Activated CD4-positive, CD25-positive, alpha-beta regulatory T cell treated with anti-CD3 and anti-CD28 coated beads, Interleukin-2, amount 50 U/mL, for 24 hours (primary cell): Measurements from ENCODE around the gene GIT1.

Experiments
- ATAC-seq, 2 donors: fragments of 150-1000 bp; cut with Tn5 transposase; one replicate each; pipeline ENCODE4 v1.10.0; 2021; ENCODE audit warnings: mild to moderate bottlenecking in 1 of 2, moderate library complexity in 1 of 2

The GIT1 gene

GRCh38 chr17:29593591-29594518 lies 4.4 kb upstream of the GIT1 start:
- ATAC-seq = no peak

GRCh38 chr17:29592850-29593551 lies 3.6 kb upstream of the GIT1 start, which contains the start of gene ANKRD13B:
TSS of gene ANKRD13B (plus strand) at chr17:29593132. CDS start at chr17:29593622, 490 bp downstream.
- ATAC-seq = no peak

- peak; percentile 37 to 39 for ATAC-seq
Measured at GRCh38 chr17:29591737-29592608, 2.5 kb upstream of the GIT1 start.

GRCh38 chr17:29591146-29591736 lies 1.8 kb upstream of the GIT1 start:
- ATAC-seq = no peak

- ATAC-seq = no peak
Measured at GRCh38 chr17:29590411-29591145, 1.1 kb upstream of the GIT1 start.

GRCh38 chr17:29588562-29589411 lies 661 bp downstream of the GIT1 start:
- peak; percentile 15 to 21 for ATAC-seq

GRCh38 chr17:29588017-29588561 lies 1.4 kb downstream of the GIT1 start:
- no peak for ATAC-seq

GRCh38 chr17:29587591-29587990 lies 1.9 kb downstream of the GIT1 start:
- no peak for ATAC-seq

GRCh38 chr17:29586676-29587469 lies 2.6 kb downstream of the GIT1 start:
- no peak for ATAC-seq

GRCh38 chr17:29585080-29585751 lies 4.2 kb downstream of the GIT1 start:
- ATAC-seq = no peak

GRCh38 chr17:29584452-29585079 lies 4.9 kb downstream of the GIT1 start:
- no peak for ATAC-seq

- ATAC-seq = no peak
Measured at GRCh38 chr17:29583324-29584248, 5.9 kb downstream of the GIT1 start.

GRCh38 chr17:29582772-29583171 lies 6.7 kb downstream of the GIT1 start:
- ATAC-seq = no peak

- ATAC-seq = no peak
Measured at GRCh38 chr17:29582254-29582765, 7.1 kb downstream of the GIT1 start.

GRCh38 chr17:29581583-29582253 lies 7.7 kb downstream of the GIT1 start:
- no peak for ATAC-seq
